GM18873 (cell line): ENCODE results near the gene TNFRSF19.

Source experiments
- ATAC-seq: cut with Tn5 transposase; IDR thresholded peaks from one replicate; pipeline ENCODE4 v1.9.1; 2021; ENCODE audit warnings: mild to moderate bottlenecking, moderate library complexity, moderate number of reproducible peaks; ENCODE audit not compliant: unreplicated experiment, low FRiP score

TNFRSF19 gene

DNA sequence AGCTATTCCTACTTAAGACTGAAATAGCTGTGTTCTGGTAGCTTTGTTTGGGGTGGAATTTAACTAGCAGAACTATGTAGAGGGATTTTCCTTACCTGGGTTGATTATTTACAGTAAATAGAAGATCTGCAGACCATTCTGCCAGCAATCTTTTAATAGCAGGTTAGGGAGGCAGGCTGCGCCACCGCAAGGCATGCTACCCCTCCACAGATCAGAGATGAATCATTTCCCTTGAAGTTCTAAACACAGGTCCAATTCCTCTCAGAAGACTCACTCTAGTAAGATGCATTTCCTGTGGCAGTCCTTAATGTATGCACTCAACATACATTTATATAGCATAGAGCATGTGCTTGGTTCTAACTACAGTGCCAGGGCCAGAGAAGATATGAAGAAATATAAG, 109.0 kb downstream of the TNFRSF19 start:
- ATAC-seq, result no peak

DNA sequence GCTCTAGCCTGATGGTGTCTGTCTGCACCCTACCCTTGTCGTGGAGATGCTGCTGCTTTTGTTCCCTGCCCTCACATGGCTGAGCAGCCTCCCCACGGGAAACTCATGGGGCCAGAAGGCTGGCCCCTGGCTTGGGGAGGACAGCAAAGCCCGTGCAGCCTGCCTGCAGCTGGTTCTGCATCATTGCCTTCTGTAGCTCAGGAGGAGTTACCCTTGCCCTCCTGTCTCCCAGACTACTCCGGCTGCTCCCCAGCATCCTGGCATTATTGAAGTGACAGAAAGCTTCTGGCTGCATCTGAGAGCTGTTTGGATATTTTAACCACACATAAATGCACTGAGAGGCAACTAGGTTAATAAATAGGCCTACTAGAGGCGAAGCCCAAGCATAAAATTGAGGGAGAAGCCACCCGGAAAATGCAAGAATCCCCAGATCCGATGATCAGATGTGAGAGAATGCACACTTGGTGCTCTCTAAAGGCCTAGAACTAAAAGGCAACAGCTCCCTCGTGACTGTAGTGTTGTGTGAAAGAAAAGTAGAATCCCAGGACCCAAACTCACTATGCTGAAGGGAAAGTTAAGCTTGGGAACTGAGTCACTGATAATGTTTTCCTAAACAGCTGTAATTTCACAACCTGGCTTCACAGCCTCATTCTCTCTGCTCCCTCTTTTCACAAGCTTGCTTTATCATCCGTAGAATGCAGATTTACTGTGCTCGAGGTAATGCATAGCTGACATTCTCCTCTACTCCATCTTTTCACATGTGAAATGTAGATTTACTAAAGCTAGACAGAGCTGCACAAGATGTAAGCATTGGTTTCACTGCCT, 110.8 kb downstream of the TNFRSF19 start:
- no peak for ATAC-seq

DNA sequence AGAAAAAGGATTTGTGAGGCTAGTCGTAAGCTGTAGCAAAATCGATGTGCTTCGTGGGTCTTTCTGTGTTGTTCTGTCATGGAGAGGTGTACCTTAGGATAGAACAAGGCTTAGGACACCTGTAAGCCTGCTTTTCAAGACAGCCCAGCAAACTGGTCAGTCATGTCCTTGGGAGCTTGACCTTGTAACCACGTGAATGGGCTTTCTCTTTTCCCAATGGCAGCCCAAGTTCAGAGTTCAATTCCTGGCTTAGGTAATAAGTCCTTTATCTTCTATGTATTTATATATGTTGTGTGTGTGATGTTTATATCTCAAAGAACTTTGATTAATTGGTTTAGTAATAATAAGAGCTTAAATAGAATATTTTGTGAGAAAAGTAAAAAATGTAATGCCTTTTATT, 112.9 kb downstream of the TNFRSF19 start:
- no peak for ATAC-seq

DNA sequence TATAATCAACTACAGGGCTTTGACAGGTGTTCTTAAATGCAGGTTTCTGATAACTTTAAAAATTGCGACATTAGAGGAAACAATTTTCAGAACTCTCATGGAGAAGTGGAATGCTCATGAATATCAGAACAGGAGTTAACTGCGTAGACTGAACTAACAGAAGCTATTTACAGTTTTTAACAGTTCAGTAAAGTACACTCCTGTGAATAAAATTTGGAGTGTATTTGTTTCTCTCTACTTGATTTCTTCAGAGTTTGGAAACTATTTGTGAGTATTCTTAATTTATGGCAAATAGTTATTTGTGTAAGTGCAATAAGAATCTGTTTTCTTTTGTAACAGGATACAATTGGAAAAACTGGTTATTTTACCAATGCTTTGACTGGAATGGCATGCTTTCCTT, 114.4 kb downstream of the TNFRSF19 start:
- ATAC-seq, result no peak

DNA sequence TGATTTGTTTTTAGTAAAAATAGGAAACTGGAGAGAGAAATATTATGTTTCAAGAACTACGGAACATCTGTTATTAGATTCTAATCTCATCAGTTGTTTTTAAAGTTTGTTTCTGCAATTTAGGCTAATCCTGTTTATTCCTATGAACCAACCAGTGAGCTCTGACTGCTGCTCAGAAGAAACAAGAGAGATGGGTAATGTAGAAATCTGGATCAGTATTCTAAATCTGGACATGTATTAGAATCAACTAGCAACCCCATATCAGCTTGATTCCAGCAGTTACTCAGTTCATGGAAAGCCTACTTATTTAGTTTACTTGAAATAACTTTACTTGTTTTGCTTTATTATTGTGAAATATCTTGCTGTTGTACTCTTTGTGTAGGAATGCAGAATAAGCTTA, 115.2 kb downstream of the TNFRSF19 start:
- ATAC-seq, result no peak

DNA sequence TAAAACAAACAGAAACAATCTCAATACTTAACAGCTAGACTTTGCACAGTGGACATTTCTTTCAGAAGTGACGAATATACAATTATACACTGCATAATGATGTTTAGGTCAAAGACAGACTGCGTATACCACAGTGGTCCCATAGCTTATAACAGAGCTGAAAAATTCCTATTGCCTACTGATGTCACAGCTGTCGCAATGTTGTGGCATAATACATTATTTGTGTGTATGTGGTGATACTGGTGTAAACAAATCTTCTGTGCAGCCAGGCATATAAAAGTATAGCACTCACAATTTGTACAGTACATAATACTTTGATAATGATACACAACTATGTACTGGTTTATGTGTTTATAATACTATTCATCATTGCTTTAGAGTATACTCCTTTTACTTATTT, 116.7 kb downstream of the TNFRSF19 start:
- no peak for ATAC-seq

DNA sequence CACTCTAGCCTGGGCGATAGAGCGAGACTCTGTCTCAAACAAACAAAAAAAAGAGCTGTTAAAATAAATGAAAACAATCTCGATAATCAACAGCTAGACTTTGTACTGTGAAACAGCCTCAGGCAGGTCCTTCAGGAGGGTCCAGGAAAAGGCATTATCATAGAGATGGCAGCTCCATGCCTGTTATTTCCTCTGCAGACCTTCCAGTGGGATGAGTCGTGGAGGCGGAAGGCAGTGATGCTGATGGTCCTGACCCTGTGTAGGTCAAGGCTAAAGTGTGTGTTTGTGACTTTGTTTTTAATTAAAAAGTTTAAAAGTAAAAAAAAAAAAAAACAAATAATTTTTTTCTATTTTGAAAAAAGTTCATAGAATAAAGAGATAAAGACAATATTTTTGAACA, 117.4 kb downstream of the TNFRSF19 start:
- no peak for ATAC-seq

DNA sequence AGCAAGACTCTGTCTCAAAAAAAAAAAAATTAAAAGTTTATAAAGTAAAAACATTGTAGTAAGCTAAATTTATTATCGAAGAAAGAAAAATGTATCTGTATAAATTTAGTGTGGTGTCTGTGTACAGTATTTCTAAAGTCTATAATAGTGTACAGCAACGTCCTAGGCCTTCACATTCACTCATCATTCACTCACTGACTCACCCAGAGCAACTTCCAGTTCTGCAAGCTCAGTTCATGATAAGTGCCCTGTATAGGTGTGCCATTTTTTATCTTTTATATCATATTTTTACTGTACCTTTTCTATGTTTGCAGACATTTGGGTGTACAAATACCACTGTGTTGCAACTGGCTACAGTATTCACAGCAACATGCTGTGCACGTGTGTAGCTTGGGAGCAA, 118.1 kb downstream of the TNFRSF19 start:
- no peak for ATAC-seq

DNA sequence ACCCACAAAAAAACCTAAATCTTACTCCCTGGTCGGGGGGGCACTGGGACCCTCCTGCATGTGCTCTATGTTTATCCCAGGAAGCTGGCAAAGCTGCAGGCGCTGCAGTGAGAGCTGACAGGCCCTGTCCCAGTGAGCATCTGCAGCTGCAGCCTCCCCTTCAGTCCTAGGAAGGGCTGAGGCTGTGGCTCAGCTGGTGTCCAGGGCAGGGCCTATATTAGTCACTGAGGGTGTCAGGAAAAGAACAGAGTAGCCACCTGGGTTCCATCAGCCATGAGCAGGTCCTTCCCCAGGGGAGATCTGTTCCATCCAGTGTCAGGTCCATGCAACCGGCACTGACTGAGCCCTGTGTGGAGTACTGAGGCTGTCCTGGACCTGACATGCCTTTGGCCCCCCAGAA, 120.5 kb downstream of the TNFRSF19 start:
- ATAC-seq, result no peak

DNA sequence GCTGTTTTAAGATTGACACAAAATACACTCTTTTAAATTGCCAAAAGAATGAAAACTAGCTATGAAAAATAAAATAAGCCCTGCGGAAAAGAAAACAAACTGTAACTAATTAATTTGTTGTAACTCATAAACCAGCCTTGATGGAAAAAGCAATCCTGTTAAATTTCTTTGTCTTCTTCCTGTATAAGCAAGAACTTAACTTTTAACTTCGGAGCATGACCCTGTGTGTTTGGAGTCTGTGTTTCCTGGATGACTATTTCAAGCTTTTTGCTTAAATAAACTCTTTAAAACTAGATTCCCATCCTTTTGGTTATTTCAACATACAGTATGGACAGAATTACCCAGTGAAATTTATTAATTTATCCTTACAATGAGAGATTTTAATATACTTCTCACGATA, 122.6 kb downstream of the TNFRSF19 start:
- ATAC-seq, result no peak

DNA sequence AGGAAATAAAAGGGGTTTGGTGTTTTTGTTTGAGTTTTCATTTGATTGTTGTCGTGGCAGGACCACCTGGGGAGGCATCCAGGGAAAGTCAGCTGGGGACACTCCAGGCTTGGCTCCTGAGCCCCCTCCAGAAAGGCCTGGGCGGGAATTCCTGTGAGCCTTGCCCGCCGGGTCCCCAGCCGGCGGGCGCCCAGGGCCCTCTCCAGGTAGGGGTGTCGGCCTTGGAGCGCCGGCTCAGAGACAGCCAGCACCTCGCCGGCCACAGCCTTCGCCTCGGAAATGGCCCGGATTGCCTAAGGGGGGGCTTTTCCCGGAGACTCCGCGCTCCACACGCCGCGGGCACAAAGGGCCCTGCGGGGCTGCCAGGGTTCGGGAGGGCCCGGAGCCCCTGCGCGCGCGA, 125.0 kb downstream of the TNFRSF19 start:
- ATAC-seq, result no peak

DNA sequence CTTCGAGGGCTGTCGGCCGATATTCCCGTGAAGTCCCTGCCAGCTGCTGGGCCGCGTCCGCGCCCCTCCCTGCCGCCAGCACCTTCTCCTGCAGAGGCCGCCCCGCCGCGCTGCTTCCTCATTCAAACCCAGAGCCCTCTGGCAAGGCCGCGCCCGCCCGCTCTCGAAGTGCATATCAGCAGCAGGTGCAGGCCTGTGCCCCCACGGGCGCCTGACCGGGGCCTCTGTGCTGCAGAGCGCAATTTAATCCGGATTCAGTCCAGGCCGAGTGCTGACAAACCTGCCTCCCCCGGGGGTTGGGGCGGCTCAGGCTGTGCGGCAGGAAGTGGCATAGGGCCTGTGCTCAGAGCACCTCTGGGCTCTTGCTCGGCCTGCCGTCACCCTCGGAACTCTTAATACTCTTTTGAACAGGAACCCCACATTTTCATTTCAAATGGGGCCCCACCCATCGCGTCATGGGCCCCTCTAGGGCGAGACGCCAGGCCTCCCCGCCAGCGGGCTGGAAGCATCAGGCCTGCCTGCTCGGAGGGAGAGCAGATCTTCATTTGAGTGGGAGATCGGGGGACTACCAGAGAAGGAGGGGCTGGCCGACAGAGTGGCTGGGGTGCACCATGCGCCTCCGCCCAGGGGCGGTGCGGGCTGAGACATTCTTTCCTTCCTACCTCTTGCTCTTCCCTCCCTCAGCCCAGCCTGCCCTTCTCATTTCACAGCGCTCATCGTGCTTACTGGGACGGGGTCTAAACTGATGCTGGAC, 125.7 kb downstream of the TNFRSF19 start:
- peak; percentile 72 for ATAC-seq

DNA sequence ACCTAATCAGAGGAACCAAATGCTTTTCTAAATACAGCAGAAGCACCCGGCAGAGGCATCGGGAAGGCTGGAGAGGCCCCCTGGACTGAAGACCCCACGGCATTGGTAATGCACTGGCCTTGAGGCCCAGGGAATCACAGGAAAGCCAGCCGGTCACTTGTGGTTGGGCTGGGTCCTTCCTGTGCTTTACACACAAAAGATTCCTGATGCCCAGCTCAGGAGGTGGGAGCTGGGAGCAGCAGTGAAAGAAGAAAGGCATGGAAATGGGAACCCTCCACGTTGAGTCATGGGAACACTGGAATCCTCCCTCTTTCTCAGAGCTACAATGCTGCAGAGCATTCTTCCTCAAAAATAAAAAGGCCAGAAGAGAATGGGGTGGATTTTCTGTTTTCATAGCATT, 126.4 kb downstream of the TNFRSF19 start:
- no peak for ATAC-seq

DNA sequence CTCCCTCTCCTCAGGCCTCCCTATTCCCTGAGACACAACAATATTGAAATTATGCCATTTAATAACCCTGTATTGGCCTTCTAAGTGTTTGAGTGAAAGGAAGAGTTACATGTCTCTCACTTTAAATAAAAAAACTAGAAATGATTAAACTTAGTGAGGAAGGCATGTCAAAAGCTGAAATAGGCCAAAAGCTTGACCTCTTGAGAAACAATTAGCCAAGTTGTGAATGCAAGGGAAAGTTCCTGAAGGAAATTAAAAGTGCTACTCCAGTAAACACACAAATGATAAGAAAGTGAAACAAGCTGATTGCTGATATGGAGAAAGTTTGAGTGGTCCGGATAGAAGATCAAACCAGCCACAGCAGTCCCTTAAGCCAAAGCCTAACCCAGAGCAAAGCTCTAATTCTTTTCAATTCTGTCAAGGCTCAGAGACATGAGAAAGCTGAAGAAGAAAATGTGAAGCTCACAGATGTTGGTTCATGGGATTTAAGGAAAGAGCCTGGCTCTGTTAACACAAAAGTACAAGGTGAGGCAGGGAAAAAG, 127.6 kb downstream of the TNFRSF19 start:
- ATAC-seq, result no peak

DNA sequence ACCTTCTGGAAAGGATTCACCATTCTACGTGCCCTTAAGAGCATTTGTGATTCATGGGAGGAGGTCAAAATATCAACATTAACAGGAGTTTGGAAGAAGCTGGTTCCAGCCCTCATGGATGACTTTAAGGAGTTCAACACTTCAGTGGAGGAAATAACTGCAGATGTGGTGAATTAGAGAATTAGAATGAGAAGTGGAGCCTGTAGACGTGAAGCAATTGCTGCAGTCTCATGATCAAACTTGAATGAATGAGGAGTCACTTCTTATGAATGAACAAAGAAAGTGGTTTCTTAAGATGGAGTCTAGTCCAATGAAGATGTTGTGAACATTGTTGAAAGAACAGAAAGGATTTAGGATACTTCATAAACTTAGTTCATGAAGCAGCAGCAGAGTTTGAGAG, 129.1 kb downstream of the TNFRSF19 start:
- no peak for ATAC-seq

DNA sequence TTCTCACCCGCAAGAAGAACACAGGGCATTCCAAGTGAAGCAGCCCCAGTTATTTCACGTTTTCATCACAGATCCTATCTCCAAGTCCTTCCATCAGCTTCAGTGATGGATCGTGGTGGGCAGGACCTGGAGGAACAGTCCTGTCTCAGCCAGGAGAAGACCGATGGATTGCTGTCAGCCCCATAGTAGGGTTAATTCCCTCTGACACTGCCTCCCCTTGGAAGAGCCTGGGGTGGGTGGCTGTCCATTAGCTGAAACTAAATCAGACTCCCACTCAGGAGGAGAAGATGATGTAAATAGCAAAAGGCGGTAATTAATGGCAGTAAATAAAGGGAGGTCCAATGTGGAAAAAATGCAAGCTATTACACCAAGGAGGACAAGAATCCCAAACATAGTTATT, 131.0 kb downstream of the TNFRSF19 start:
- no peak for ATAC-seq

DNA sequence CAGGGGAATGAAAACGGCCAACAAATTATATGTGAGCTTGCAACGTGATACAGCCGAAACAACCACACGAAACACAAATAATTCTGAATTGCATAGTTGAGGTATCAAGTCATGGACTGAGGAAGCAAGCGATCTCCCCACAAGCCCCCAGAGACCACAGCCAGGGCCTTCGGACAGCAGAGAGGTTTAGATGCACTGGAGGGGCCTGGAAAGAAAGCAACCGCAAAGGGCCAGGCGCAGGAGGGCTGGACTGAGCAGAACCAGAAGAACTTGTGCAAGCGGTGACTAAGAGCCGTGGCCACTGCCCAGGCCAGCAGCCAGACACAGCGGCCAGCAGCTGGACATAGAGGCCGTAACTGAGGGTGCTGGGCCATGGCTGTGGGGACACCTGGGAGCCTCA, 131.4 kb downstream of the TNFRSF19 start:
- no peak for ATAC-seq

DNA sequence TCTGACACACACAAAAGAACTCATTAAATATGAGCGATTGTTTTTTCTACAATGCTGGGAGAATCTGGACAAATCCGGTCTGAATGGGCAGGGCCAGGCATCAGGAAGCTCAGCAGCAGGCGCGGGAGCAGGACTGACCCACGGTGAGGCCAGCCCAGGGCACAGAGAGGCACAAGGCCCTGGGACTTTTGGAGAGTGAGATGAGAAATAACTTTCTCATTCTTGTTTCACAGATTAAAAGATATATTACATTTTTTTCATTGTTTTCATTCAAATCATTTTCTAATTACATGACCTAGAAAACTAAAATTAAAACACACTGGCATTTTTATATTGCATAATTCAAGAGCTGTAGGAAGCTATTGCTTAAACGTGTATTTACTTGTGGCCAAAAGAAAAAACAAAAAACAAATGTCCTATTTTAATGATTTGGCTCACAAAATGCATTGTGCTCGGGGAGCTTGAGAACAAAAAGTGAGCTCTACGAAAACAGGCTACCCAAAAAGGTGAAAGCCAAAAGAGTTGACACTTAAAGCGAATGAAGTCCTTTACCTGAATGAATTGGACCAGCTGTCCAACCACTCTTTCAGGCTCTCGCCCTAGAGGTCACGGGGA, 133.1 kb downstream of the TNFRSF19 start:
- ATAC-seq, result no peak

DNA sequence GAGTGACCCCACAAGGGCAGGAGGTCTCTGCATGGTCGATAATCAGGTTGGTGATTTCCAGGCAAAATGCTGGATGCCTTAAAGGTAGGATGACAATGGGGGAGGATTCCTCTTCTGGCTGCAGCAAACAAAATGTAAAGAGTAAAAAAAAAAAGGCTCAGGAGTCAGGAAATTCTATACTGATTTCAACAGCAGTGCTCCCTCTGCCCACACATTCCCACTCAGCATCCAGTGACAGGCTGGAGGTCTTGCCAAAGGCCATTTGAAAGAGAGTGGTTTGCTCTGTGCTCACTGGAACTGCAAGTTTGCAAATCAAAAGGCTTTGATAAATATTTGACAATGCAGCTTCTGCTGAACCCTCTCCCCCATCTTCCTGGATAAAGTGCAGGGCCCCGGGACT, 135.4 kb downstream of the TNFRSF19 start:
- ATAC-seq, result no peak

DNA sequence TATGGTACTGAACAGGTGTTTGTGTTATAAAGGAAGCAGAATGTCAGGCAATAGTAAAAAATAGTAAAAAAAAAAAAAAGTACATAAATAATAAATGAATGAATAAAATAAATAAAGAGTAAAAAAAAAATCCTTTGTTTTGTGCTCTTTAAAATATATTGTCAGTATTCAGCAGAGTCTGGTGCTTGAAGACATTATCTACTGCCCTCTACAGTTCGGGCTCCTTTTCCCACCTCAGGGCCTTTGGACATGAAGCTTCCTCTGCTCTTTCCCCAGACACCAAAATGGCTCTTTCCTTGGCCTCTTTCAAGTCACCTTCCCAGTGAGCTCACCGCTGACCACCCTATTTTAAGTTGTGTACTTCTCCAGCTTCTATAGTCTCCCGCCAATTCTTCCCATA, 137.5 kb downstream of the TNFRSF19 start:
- ATAC-seq, result no peak

DNA sequence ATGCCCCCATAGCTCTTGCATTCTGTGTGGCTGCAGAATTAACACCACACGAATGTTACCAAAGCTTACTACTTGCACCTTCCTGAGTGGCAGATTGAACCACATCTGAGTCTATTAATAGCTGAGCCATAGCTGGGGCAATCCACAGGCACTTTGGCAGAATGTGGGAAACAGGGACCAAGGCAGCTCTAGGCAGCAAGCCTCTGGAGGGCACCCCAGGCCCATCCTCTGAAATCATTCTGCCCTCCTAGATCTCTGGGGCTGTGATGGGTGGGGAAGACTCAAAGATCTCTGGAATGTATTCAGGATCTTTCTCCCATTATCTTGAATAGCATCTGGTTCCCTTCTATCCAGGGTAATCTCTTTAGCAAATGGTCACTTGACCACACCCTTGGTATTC, 139.3 kb downstream of the TNFRSF19 start:
- ATAC-seq, result no peak
